ENCODE results near the gene SGK1. TPM values are rescaled to one million over a fixed set of nuclear protein-coding genes. Genes with fewer than 3 reads are reported as not detected.
"Not testable (repeated sequence)": the region's sequence is repeated elsewhere in the genome, so short reads cannot be mapped to it uniquely, and the experiment has no call there.

SGK1 gene
- total RNA-seq, 1 experiment from 2014 or later = 95.2 TPM

- no peak overlapping the region for H2AFZ ChIP-seq (ENCODE audit: low read length)
- H3K27me3 ChIP-seq (ENCODE audit: low read length) = no peaks in the 10 kb centered on the region
- POLR2A ChIA-PET (ENCODE audit: unreplicated experiment) = no interaction called here
- no peaks in the 10 kb centered on the region for H3K9me2 ChIP-seq (replicated peaks; ENCODE audit: low read length)
- no peaks in the 10 kb centered on the region for H3F3A ChIP-seq (ENCODE audit: low read length, unreplicated experiment)
- no peaks in the 10 kb centered on the region for H3K4me1 ChIP-seq (ENCODE audit: insufficient read depth, low read length)
- no peak for TF ChIP-seq EZH2phosphoT487 (IDR thresholded peaks at IDR 0.05; ENCODE audit: borderline replicate concordance, low read length)
- no peak for TF ChIP-seq EZH2 (IDR thresholded peaks at IDR 0.05; ENCODE audit: low read length, unreplicated experiment)
- TF ChIP-seq CTCF (conservative IDR thresholded peaks at IDR 0.05; ENCODE audit: low read depth, low read length) = no peak
- H3K4me3 ChIP-seq (ENCODE audit: low read length) = no peak overlapping the region
- no peak overlapping the region for H3K27ac ChIP-seq (ENCODE audit: low read length)
- ATAC-seq (no peak), DNase-seq (no peak)
- H3K9me3 ChIP-seq (ENCODE audit: low read length) = no peaks in the 10 kb centered on the region
- no peaks in the 10 kb centered on the region for H4K20me1 ChIP-seq (ENCODE audit: low read length)
- no peak overlapping the region for H3K9ac ChIP-seq (ENCODE audit: low read length)
- H3K79me2 ChIP-seq (ENCODE audit: low read length) = no peaks in the 10 kb centered on the region
- BruUV-seq (replicated peaks) = no TSS peak
- intact Hi-C loops (cut with micrococcal nuclease) = no loop called here
- CTCF ChIA-PET = no interaction called here
- no peak overlapping the region for H3K4me2 ChIP-seq (ENCODE audit: low read length)
- H3K36me3 ChIP-seq (ENCODE audit: low read depth, low read length) = no peaks in the 10 kb centered on the region
Measured at GRCh38 chr6:134256862-134257261, 61.0 kb downstream of the SGK1 start.

GRCh38 chr6:134255280-134255679, 62.6 kb downstream of the SGK1 start:
- BruUV-seq (replicated peaks); H2AFZ ChIP-seq (ENCODE audit: low read length); H3K27ac ChIP-seq (ENCODE audit: low read length); DNase-seq; intact Hi-C loops (cut with micrococcal nuclease); H3K79me2 ChIP-seq (ENCODE audit: low read length); H3K9me2 ChIP-seq (replicated peaks; ENCODE audit: low read length); CTCF ChIA-PET; H3K27me3 ChIP-seq (ENCODE audit: low read length); ATAC-seq; H4K20me1 ChIP-seq (ENCODE audit: low read length); H3K9ac ChIP-seq (ENCODE audit: low read length); H3F3A ChIP-seq (ENCODE audit: low read length, unreplicated experiment); POLR2A ChIA-PET (ENCODE audit: unreplicated experiment); H3K9me3 ChIP-seq (ENCODE audit: low read length); H3K4me2 ChIP-seq (ENCODE audit: low read length); H3K4me3 ChIP-seq (ENCODE audit: low read length); H3K36me3 ChIP-seq (ENCODE audit: low read depth, low read length); H3K4me1 ChIP-seq (ENCODE audit: insufficient read depth, low read length): not testable (repeated sequence)

- no peak overlapping the region for H3K4me3 ChIP-seq (ENCODE audit: low read length)
- H3K4me1 ChIP-seq (ENCODE audit: insufficient read depth, low read length) = no peaks in the 10 kb centered on the region
- intact Hi-C loops (cut with micrococcal nuclease) = no loop called here
- ChIA-PET CTCF (no interaction called here), POLR2A (ENCODE audit: unreplicated experiment) (no interaction called here)
- BruUV-seq (replicated peaks) = no TSS peak
- no peak overlapping the region for H3K9ac ChIP-seq (ENCODE audit: low read length)
- no peaks in the 10 kb centered on the region for H3F3A ChIP-seq (ENCODE audit: low read length, unreplicated experiment)
- no peaks in the 10 kb centered on the region for H3K36me3 ChIP-seq (ENCODE audit: low read depth, low read length)
- no peak overlapping the region for H3K4me2 ChIP-seq (ENCODE audit: low read length)
- H3K9me3 ChIP-seq (ENCODE audit: low read length) = no peaks in the 10 kb centered on the region
- ATAC-seq (no peak), DNase-seq (no peak)
- H4K20me1 ChIP-seq (ENCODE audit: low read length) = no peaks in the 10 kb centered on the region
- H3K9me2 ChIP-seq (replicated peaks; ENCODE audit: low read length) = no peaks in the 10 kb centered on the region
- no peak overlapping the region for H2AFZ ChIP-seq (ENCODE audit: low read length)
- H3K27me3 ChIP-seq (ENCODE audit: low read length) = no peaks in the 10 kb centered on the region
- TF ChIP-seq EZH2 (IDR thresholded peaks at IDR 0.05; ENCODE audit: low read length, unreplicated experiment) = no peak
- TF ChIP-seq CTCF (conservative IDR thresholded peaks at IDR 0.05; ENCODE audit: low read depth, low read length) = no peak
- no peak for TF ChIP-seq EZH2phosphoT487 (IDR thresholded peaks at IDR 0.05; ENCODE audit: borderline replicate concordance, low read length)
- H3K27ac ChIP-seq (ENCODE audit: low read length) = no peak overlapping the region
- no peaks in the 10 kb centered on the region for H3K79me2 ChIP-seq (ENCODE audit: low read length)
Measured at GRCh38 chr6:134254118-134254517, 63.8 kb downstream of the SGK1 start.
